Left ventricle myocardium inferior (tissue), 1 donor: ENCODE data around the gene MAPK8IP1. TPM values are rescaled to one million over a fixed set of nuclear protein-coding genes. Genes with fewer than 3 reads are reported as not detected.

Source experiments
- DNase-seq: peaks from one replicate; pipeline ENCODE4 v3.0.0-alpha.2; 2020
- H3K27ac ChIP-seq: fragments of 200-600 bp; replicated peaks from 2 replicates; pipeline ENCODE4 v1.8.0; 2021
- H3K27me3 ChIP-seq: fragments of 200-600 bp; 2 replicates; pipeline ENCODE4 v1.8.0; 2021; ENCODE audit warnings: low read depth
- H3K36me3 ChIP-seq: fragments of 200-600 bp; 2 replicates; pipeline ENCODE4 v1.8.0; 2021
- H3K4me1 ChIP-seq: fragments of 200-600 bp; 2 replicates; pipeline ENCODE4 v1.8.0; 2021
- H3K4me3 ChIP-seq: fragments of 200-600 bp; 2 replicates; pipeline ENCODE4 v1.8.0; 2021; ENCODE audit warnings: mild to moderate bottlenecking, moderate library complexity
- H3K9me3 ChIP-seq: fragments of 200-600 bp; replicated peaks from 2 replicates; pipeline ENCODE4 v1.8.0; 2021
- intact Hi-C: fragments of 100-400 bp; cut with micrococcal nuclease; formaldehyde crosslinking; loops from one replicate; pipeline ENCODE4 v1.11.0; 2022
- total RNA-seq: library from RNA; stranded (reverse); fragmentation: NEBNext Ultra II Directional; extraction: Animal tissue kit (Norgen Biotek cat#: 25700); gene quantifications from one replicate; pipeline ENCODE4 v1.2.1, GENCODE V29; 2021
- TF ChIP-seq, protein P1 (sequence below): fragments of 200-600 bp; IDR thresholded peaks from 2 replicates; pipeline ENCODE4 v1.8.0; 2021; ENCODE audit warnings: antibody characterized with exemption, mild to moderate bottlenecking, borderline replicate concordance
- donor health status: DM: no; HTN: yes; CAD: no; lungs with severe emphysema.

The MAPK8IP1 gene
- total RNA-seq, 1 donor from 2014 or later: 4.6 TPM

DNA sequence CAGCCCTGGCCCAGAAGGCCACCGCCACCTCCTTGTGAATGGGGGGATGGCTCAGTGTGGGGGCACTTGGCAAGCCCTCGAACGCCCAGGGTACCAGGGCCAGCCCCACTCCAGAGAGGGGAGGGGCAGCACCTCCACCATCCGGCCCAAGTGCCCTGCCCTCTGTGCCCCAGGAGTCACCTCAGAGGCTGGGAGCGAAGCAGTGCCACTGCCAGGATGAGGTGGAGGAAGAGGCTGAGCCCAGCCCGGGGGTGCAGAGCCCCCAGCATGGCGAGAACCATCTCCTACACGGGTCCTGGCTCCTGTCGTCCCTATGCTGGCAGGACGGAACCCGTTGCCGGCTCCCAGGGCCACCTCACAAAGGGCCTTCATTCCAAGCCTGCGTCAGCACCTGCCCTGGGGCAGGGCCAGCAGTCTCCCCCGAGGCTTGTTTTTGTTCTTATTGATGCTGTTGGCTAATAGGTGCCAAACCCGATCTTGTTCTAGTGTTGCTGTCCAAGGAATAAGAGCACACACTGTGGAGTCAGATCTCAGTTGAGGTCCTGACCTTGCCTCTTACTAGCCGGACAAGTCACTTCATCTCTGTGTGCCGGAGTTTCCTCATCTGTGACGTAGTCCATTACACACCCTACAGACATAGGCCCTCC is 21.6 kb downstream of the MAPK8IP1 start, which contains the start of gene FREY1:
Gene FREY1 (minus strand): TSS at position 307 of the 647 bp plus-strand sequence. CDS start 26 bp downstream, at position 281.
- intact Hi-C loops: no loop called here
- H3K27me3 ChIP-seq: no peaks in the 10 kb centered on the region
- peaks cover 34% of the 10 kb centered on the region for H3K36me3 ChIP-seq
- DNase-seq: no peak
- no peaks in the 10 kb centered on the region for H3K9me3 ChIP-seq
- no peak within 1 kb of the TSS for H3K27ac ChIP-seq
- H3K4me1 ChIP-seq: peaks cover 4% of the 10 kb centered on the region
- TF ChIP-seq, protein P1, sequence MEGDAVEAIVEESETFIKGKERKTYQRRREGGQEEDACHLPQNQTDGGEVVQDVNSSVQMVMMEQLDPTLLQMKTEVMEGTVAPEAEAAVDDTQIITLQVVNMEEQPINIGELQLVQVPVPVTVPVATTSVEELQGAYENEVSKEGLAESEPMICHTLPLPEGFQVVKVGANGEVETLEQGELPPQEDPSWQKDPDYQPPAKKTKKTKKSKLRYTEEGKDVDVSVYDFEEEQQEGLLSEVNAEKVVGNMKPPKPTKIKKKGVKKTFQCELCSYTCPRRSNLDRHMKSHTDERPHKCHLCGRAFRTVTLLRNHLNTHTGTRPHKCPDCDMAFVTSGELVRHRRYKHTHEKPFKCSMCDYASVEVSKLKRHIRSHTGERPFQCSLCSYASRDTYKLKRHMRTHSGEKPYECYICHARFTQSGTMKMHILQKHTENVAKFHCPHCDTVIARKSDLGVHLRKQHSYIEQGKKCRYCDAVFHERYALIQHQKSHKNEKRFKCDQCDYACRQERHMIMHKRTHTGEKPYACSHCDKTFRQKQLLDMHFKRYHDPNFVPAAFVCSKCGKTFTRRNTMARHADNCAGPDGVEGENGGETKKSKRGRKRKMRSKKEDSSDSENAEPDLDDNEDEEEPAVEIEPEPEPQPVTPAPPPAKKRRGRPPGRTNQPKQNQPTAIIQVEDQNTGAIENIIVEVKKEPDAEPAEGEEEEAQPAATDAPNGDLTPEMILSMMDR: no peak
- H3K4me3 ChIP-seq: no peak within 1 kb of the TSS

DNA sequence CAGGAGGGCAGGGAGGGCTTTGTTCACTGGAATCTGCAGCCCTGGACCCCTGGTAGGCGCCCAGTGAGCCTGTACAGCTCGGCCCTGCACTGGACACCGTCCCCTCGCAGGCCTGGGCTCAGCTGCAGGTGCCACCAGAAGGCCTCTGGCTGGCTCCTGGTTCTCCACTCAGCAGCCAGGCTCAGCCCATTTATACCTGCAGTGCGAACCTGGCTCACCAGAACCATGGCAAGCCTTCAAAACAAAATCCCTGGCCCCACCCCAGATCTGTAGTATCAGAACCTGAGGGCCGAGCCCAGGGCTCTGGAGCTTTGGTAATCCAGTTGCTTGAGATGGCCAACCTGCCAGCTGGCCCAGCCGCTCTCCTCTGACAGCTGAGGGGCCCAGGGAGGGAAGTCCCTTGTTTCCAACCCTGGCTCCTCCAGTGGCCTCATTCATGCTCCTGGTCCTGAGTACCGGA is 22.5 kb downstream of the MAPK8IP1 start:
- intact Hi-C loops: no loop called here
- H3K4me1 ChIP-seq: peaks cover 4% of the 10 kb centered on the region
- peaks cover 38% of the 10 kb centered on the region for H3K36me3 ChIP-seq
- TF ChIP-seq, protein P1: no peak
- no peak overlapping the region for H3K27ac ChIP-seq
- no peak for DNase-seq
- H3K4me3 ChIP-seq: no peak overlapping the region
- no peaks in the 10 kb centered on the region for H3K9me3 ChIP-seq
- no peaks in the 10 kb centered on the region for H3K27me3 ChIP-seq

DNA sequence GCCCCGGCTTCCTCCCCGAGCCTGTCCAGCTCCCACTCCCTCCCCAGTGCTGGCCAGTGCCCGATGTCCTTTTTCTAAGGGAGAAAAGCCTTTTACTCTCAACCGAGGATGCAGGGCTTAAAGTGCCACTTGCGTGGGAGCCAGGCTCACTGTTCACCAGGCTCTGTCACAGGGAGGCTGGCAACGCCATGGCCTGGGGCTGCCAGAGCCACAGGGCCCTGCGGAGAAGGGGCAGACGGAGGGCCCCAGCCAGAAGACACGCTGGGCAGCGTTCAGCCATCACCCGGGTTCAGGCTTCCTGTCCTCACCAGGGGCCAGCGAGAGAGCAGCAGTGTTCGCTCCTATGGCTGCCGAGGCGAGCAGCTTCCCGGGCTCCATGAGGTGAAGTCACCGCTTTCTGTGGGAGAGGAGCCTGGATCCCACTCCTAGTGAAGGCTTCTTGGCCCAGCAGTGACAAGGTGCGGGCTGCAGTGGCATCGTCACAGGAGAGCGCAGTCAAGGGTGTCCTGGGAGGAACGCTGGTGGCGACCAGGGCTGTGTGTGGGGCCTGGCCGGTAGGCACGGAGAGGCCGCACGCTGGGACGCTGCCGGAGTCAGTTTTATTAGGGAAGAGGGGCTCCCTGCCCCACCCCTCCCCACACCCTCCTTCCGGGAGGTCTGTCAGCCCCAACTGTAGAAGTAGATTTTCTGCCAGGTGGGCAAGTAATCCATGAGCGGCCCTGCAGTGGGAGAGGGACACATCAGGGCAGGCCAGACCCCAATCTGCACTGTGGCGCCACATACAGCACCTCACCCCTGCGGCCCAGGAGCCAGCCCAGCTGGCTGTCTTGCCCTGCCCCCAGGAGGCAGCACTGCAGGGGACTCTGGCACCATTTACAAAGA is 24.4 kb downstream of the MAPK8IP1 start:
- Histone ChIP-seq H3K27me3 (no peaks in the 10 kb centered on the region), H3K4me3 (no peak overlapping the region), H3K36me3 (peaks cover 55% of the 10 kb centered on the region), H3K27ac (no peak overlapping the region), H3K9me3 (no peaks in the 10 kb centered on the region), H3K4me1 (peaks cover 4% of the 10 kb centered on the region)
- DNase-seq: no peak
- intact Hi-C loops: no loop called here
- TF ChIP-seq, protein P1: no peak

DNA sequence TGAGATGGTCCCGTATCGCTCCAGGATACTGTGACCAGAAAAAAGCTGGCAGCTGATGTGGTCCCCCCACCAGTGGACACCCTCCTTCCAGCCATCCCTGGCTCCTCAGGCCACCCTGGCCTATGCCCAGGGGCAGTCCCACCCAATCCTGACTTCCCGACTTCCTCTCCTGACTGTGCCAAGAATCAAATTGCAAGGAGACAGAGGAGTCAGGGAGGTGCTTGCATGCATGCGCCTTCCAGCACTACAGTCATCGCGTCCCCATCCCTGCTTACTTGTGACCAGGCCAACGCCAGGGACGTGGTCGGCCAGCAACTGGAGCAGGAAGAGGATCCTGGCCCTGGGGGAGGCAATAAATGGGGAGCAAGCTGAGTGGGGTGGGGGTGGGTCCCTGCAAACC is 25.2 kb downstream of the MAPK8IP1 start:
- intact Hi-C loops: no loop called here
- DNase-seq: no peak
- H3K27me3 ChIP-seq: no peaks in the 10 kb centered on the region
- H3K27ac ChIP-seq: no peak overlapping the region
- H3K36me3 ChIP-seq: peaks cover 62% of the 10 kb centered on the region
- TF ChIP-seq, protein P1: no peak
- H3K9me3 ChIP-seq: no peaks in the 10 kb centered on the region
- H3K4me3 ChIP-seq: no peak overlapping the region
- peaks cover 5% of the 10 kb centered on the region for H3K4me1 ChIP-seq

DNA sequence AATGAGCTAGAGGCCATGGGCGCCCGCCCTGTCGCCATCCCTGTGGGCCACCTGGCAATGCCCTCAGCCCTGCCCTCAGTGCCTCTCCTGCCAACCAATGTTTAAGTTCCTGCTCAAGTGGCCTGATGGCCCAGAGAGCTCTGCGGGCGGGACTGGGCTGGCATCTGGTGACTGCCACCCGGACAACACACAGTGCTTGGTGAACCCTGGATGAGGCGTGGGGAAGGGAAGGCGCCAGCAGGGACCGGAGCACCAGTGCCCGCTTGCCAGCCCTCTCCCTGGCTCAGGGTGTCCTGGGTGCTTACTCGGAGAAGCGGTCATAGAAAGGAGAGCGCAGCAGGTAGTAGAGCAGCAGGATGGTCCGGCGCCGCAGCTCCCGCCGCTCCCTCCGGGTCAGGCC is 28.1 kb downstream of the MAPK8IP1 start:
- no peak overlapping the region for H3K27ac ChIP-seq
- TF ChIP-seq, protein P1: no peak
- intact Hi-C loops: no loop called here
- peaks cover 69% of the 10 kb centered on the region for H3K36me3 ChIP-seq
- H3K27me3 ChIP-seq: no peaks in the 10 kb centered on the region
- DNase-seq: no peak
- peaks cover 26% of the 10 kb centered on the region for H3K4me1 ChIP-seq
- H3K4me3 ChIP-seq: no peak overlapping the region
- no peaks in the 10 kb centered on the region for H3K9me3 ChIP-seq
